Activated T-cell treated with anti-CD3 and anti-CD28 coated beads for 48 hours (primary cell): ENCODE data around the gene PAX8.

Experiments
- DNase-seq: peaks from one replicate; pipeline ENCODE4 v3.0.0-alpha.2; 2020; ENCODE audit warnings: low read depth

The PAX8 gene

DNA sequence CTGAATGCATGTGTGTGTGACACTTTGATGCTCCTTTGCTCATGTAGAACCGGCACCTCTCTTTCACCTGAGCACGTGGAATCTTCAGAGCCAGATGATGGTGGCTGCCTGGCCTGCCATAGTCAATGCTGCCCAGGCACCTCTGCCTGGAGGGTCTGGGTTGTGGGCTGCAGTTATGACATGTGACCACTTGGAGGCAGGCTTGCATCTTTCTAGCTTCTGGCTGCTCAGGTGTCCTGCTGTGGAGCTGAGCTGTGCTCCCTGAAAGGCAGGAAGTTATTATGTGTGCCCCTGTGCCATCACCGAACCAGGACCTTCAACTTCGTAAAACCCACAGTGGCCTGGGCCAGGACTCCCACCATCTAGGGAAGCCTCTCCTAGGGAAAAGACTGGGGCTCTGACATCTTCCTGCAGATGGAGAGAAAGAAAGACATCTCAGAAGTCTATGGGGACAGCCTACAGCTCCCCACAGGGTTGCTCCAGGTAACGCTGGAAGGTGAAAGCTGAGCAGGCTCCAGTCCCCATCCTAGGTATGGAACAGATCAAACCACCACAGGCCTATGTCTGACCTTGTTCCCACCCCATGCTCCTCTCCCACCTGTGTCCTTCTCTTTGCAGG lies 74.7 kb downstream of the PAX8 start:
- peak; percentile 61 for DNase-seq

DNA sequence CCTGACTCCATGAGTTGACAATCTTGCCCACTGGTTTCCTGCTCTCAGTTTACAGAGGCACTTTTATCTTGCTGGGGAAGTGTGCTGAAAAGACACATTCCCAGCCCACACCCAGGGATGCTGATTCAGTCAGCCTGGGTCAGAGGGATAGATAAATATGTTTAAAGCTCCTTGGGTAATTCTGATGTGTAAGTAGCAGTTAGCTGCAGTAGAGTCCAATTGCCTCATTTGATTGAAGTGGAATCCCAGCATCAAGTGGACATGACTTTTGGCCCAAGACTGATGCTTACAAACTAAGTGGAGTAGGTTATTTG lies 75.5 kb downstream of the PAX8 start:
- DNase-seq, result no peak

DNA sequence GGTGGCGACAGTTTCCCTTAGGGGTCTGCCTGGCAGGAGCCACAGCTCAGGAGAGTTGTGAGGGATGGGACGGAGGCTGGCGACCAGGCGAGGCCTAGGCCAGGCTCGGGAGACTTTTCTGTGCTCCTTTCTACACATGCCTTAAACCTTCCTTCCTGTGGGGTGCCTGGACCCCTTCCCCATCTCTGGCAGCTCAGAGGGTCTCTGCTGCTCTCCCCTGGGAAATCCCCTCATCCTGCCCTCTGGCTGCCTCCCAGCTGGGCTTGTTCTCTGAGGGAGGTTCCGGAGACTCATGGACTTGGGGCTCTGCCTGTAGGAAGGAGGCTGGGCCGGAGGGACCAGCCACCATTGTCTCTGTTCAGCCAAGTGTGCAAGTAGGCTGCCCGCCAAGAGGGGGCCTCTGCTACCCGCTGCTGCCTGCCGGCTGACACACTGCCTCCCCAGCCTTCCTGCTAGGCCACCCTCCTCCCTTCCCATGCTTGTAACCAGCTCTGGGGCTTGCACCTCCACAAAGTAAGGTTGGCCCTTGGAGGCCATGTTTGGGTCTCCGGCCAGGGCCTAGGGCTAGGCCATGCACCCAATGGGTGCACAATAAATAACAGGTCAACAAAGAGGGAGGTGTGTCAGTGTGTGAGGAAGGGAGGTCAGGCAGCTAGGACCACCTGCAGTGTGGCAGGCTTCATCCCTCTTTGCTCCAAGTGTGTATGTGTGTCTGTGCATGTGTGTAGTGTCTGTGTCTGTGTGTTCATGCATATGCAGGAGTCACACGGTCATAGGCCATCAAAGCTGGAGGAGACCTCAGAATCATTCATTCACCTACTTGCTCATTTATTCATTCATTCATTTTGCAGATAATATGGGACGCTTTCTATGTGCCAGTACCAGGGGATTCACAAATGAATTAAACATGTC lies 76.2 kb downstream of the PAX8 start:
- no peak for DNase-seq

DNA sequence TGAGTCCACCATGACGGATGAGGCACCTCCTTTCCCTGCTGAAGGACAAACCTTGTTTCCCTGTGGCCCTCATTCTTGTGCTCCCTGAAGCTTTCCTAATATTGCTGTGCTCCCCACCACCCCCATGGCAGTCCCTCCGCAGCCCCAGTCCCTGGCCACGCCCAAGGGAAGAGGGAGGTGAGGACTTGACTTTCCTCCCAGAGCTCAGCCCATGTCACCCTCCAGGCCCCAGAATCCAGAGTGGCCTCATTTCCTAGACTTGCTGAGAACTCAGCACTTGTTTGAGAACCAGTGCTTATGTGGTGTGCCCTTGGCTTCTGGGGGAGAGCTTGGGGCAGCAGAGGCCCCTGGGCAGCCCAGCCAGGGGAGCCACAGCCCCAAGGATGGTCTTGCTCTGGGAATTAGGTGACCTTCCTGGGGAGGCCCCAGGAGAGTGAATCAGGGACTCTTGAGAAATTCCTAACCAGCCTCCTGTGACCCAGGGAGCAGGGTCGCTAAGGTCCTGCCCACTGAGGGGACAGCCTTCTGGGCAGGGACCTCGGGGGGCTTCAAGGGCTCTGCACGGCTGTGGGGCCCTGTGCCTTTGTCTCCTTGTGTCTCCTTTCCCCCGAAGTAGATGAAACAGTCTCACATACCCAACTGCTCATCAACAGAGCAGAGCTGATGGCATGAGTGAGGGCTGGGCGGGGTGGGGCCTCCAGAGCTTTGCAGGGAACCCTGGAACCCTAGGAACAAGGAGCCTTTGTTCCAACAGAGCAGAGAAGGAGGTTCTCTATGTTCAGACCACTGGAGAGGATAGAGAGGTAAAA lies 77.0 kb downstream of the PAX8 start:
- no peak for DNase-seq

DNA sequence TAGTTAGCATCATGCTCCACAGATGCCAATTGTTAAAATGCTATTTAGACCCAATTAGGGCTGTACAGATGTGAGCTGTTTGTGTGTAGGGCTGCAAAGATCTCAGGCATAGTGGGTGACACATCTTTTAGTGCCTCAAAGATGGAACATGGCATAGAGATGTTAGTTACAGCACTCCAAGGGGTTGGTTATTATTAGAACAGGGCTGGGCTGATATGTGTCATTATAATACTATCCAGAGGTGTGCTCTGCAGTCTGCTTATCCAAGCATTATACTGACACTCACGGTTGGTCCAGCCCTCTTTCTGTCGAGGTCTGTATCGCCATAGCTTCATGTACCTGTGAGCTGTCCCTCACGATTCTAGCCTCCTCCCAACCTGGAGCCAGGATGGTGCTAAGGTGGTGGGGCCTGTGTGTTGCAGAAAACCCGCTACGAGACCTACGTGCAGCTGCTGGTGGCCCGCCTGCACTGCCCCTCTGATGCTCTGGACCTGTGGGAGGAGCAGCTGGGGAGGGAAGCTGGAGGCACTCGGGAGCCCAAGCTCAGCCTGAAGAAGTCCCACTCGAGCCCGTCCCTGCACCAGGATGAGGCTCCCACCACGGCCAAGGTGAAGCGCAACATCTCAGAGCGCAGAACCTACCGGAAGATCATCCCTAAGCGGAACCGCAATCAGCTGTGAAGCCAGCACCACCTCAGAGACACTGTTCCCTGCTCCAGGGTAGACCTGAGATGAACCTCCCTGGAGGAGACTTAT lies 77.8 kb downstream of the PAX8 start:
- DNase-seq, result no peak

DNA sequence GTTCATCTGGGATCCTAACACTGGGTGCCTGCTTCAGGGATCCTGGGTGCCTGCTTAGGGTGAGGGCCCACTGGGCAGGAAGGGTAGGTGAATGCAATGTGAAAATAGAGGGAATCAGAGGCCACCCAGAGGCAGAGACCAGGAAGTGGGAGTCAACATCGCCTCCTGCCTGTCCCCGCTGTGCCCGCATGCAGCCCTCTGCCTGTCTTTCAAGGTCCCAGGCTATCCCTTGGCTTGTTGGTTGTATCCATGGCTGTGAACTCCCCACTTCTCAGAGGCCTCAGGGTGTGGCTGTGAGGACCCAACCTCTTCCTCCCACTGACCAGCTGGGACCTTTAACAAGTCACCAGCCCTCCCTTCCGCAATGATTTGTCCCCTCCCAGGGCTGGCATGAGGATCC lies 78.5 kb downstream of the PAX8 start:
- DNase-seq, result no peak

DNA sequence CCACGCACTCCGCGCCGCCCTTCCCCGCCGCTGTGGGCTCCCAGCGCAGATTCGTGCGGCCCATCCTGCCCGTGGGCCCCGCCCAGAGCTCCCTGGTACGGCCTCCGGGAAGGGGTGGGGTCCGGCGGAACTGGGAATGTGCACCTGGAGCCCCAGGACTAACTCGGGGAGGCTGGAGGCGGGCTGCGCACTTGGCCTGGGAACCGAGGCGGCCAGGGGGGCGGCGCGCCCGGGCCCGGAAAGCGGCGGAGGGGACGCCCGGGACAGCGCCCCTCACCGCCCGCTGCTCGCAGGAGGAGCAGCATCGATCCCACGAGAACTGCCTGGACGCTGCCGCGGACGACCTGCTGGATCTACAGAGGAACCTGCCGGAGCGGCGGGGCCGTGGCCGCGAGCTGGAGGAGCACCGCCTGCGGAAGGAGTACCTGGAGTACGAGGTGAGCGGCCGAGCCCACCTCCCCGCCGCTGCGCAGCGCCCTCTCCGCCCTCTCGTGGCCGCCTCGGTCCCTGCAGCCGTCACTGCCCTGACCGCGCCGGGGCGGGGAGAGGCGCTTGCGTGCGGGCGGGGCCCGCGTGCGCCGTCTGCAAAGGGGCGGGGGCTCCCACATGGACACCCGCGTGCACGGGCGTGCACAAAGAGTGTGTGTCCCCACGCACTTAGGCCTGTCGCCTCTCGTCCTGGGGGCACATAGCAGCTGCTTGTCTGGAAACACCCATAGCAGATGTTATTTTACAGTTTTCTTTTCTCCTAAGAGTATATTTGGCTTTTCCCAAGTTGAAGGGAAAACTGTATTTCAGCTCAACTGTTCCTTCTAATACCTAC lies 79.7 kb downstream of the PAX8 start:
- peak; percentile 86 for DNase-seq

DNA sequence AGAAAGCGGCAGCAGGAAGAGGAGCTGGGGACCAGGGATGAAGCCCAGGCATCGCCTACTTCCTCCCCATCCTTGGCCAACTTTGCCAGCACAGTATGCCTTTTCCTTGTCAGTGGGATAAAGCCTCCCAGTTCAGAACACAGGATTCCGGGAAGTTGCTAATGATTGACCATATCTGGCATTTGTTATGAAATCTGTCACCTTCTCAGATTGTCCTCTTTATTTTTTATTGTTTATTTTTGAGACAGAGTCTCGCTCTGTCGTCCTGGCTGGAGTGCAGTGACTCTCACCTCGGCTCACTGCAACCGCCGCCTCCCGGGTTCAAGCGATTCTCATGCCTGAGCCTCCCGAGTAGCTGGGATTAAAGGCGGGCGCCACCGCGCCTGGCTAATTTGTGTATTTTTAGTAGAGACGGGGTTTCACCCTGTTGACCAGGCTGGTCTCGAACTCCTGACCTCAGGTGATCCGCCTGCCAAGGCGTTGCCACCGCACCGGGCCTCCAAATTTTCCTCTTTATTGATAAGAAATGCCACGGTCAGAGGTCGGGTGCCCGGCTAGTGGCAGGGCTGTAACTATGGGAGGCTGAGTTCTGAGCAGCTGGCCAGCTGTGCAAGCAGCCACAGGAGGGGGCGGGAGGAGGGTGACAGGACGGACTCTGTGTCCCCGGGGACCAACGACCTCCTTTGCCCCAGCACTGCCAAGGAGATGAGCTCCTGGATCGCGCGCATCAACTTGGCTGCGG lies 80.5 kb downstream of the PAX8 start:
- DNase-seq, result no peak

DNA sequence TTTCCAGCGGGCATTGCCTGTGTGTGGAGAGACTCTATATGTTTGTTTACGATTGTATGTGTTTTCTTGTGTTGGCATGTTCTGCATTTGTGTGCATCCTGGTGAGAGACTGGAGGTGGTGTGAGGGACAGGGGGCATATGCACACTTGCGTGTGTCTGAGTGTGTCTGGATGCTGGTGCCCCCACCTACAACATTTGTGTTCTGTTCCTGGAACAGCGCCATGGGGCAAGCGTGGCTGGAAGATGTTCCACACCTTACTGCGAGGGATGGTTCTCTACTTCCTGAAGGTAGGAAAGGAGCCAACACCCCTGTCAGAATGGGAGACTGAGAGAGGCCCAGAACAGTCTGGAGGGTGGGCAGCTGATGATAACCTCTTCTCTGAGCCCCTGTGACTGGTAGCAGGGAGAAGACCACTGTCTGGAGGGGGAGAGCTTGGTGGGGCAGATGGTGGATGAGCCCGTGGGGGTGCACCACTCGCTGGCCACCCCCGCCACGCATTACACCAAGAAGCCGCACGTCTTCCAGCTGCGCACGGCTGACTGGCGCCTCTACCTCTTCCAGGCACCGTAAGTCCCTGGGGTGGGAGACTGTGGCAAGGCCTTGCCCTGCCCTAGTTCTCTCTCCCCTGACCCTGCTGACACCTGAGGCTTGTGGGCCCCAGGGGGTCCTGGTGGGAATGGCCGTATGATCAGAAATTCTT lies 81.2 kb downstream of the PAX8 start:
- DNase-seq, result no peak

DNA sequence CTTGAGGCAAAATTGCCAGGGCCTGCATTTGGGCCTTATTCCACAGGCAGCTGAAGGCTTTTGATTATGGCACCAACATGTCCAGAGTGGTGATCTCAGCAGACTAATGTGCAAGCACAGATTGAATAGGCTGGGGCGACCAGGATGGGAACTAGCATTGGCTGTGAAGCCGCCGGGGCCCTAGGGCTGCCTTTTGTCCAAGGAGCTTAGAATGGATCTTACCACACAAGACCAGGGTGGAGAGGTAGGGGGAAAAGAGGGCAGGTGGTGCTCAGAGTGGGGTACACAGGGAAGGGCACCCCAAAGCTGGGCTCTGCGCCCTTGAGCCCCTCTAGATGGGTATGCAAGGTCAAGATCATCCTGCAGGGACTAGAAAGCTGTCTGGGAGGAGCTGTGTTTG lies 81.9 kb downstream of the PAX8 start:
- DNase-seq, result no peak

DNA sequence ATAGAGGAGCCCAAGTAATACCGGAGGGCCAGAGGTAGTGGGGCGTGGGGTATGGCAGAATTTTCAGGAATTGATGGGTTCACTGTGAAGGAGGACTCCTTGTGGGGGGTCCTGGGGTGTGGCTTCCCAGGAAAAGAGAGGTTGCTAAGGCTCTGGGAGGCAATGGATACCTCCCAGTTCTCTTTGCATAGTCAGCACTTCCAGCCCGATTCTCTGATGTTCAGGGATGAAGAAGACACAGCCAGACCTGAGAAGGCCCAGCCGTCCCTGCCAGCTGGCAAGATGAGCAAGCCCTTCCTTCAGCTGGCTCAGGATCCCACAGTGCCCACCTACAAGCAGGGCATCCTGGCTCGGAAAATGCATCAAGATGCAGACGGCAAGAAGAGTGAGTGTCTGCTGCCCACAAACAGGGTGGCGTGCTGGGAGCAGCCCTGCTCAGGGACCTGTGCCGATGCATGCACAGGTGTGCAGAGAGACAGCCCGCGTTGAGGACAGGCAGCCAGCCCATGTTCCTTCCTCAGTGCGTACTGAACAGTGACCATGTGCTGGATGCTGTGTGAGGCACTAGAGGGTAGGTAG lies 82.7 kb downstream of the PAX8 start:
- DNase-seq, result no peak

DNA sequence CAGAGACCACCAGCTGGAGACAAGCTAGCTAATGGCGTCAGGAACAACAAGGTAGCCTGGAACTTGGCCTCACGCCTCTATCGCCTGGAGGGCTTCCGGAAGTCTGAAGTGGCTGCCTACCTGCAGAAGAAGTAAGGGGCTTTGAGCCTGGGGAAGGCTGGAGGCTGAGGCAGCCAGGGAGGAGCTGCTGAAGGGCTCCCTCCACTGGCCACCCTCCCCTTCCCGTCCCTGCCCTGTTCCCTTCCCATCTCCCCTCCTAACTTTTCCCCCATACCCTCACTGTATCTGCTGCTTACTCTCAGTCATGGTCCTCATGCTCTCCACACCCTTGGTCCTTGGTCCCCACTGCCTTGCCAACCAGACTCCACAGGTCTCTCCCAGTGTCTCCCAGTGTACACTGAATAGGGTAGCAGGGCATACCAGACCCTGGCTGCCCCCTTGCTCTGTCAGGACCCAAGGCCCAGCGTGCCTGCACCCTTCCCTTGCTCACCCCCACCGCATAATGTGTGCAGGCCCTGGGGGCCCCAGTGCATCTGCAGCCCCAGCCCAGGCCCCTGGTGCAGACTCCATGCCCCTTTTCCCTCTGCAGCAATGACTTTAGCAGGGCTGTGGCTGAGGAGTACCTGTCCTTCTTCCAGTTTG lies 86.1 kb downstream of the PAX8 start:
- DNase-seq, result no peak

DNA sequence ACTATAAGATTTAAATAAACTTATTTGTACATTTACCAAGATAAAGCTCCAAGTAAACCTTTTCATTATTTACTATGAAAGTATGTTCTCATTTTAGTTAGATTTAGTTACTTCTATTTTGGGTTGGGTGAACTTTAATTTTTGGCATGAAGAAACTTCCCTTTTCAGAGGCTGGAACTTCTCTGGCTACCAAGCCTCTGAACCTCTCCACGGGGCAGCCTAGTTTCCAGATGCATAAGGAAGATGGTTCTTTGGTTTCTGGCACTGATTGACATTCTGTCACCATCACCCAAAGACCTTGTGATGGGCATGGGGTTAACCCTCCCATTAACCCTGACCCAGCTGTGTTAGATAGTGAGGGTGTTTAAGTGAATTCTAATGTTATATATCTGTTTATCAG lies 87.8 kb downstream of the PAX8 start:
- DNase-seq, result no peak

DNA sequence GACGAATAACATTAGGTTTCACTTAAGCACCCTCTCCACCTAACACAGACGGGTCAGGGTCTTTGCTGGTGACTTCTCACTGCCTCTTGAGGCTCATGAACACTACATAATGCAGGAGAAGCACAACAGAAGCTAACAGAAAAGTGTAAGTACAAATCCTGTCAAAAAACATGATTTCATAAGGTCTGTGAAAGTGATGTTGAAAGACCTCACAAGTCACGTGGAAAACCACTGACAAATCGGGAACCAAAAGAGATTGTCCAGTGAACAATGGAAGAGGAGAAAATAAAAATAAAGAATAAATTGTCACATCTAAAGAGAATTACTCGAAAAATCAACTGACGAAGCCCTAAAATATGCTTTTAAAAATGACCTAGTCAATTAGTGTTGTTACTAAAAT lies 91.0 kb downstream of the PAX8 start:
- DNase-seq, result no peak

DNA sequence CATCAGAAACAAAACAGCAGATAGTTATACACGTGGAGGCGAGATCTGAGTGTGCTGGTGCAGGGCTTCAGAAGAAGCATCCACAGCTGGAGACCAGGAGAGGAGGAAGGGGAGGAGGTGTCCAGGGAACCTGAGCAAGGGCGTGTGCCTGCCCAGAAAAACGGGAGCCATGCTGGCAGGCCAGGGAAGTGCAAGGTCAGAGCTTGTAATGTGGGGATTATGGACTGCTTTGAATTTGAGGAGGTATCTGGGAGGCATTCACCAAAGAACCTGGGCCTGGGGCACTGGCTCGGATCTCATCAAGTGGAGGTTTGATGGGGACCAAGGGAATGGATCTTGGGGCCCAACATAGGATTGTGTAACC lies 92.3 kb downstream of the PAX8 start:
- no peak for DNase-seq

DNA sequence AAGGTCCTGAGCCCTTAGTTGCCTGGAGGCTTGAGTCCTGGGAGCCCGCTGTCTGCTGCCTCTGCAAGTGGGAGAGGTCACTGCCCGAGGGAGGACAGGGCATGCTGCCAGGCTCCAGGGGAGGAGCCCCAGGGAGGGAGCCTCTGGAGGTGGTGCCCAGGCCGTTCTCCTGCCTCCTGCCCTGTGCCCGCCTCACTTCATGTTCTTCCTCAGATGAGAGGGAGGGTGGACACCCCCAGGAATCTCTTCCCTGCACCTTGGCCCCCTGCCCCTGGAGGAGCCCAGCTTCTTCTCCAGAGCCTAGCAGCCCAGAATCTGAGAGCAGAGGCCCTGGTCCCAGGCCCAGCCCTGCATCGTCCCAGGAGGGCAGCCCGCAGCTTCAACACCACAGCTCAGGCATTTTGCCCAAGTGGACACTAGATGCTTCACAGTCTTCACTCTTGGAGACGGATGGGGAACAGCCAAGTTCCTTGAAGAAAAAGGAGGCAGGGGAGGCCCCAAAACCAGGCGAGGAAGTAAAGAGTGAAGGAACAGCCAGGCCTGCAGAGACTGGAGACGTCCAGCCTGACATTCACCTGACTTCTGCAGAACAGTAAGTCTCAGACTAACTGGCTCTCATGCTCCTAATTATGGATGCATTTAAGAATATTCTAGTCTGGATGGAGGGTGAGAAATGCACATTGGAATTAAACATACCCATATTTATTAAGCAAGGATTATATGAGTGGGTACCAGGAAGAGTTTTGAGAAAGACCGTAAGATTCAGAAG lies 92.9 kb downstream of the PAX8 start:
- DNase-seq, result no peak

DNA sequence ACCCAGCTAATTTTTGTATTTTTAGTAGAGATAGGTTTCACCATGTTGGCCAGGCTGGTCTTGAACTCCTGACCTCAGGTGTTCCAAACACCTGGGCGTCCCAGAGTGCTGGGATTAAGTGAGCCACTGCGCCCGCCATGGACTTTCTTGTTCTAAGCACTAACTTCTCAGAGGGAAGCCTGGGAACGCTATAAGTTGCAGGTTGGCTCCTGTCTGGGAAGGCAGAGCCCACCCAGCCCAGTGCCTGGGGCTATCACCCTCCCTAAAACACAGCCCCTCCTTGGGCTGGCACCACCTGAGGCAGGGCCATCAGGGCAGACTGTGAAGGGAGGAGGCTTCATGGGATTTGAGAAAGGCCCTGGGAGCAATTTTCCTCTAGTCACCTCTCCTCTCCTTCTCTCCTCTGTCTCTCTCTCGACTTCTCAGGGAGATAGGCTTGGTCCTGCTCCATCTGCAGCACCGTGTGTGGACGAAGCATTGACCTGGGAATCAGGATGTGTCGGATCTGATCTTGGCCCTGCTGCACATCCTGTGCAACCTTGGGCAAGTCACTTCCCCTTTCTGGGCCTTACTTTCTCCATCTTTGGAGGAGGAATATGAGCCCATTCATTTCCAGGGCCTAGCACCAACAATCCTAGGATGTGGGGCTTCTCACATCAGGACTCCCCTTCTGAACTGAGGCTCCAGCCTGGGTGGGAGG lies 94.0 kb downstream of the PAX8 start:
- no peak for DNase-seq

DNA sequence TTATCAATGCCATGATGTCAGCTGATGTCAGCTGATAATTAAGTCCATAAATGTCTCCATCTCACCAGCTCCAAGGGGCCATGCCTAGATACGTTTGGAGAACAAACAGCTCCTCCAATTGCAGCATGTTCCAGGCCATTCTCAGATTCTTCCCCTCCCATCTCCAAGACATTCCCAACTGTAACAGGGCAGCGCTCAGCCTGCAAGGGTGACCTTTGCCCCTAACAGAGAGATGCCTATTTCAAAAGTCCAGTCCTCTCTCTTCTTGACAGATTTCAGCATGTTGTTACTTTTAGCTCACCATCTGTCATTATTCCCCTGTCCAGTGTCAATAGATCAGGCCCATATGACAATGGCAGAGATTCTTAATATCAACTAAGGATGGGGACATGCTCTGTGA lies 95.0 kb downstream of the PAX8 start:
- DNase-seq, result no peak
